ENCODE results near the gene SCMH1. TPM values are rescaled to one million over a fixed set of nuclear protein-coding genes. Genes with fewer than 3 reads are reported as not detected.

The SCMH1 gene
- total and polyA plus RNA-seq, 2 experiments from 2014 or later: 48.1 to 52.3 TPM

DNA sequence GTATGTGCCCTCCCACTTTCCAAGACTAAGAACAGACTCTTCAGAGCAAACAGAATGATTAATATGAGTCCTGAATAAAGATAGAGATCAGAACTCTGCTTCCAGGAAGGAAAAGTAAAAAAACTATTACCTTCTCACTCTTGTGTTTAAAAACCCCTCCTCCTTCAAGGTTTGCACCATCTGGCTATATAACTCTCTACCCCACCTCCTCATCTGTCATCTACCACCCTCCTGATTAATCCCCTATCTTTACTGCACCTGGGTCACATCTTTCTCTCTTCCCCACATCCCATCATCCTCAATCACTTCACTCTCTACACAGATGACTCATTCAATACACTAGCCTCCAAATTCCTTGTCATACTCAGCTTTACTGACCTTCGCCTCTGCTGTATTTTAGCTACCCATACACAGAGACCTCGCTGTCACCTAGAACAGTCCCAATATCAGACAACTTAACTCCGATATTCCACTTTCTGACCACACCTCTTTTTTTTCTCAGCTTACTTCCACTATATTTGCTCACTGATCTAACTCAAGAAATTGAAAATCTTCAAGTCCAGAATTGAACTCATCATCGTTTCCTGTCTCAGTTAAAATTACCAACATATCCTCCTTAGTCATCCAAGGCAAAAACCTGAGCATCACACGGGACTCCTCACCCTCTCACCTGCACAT lies 3.7 kb downstream of the SCMH1 start:
- Histone ChIP-seq H3K27me3 (no peaks in the 10 kb centered on the region), H3K27ac (peak overlapping the region; percentile 21), H3K4me2 (peak overlapping the region; percentile 88), H3K4me1 (ENCODE audit: insufficient read depth) (peaks cover 49% of the 10 kb centered on the region), H4K20me1 (ENCODE audit: insufficient read depth, poor library complexity, severe bottlenecking) (peaks cover 14% of the 10 kb centered on the region), H3K9me3 (ENCODE audit: low read depth) (no peaks in the 10 kb centered on the region), H2AFZ (no peak overlapping the region), H3K36me3 (replicated peaks; ENCODE audit: insufficient read depth, low read depth) (no peaks in the 10 kb centered on the region), H3K4me3 (no peak overlapping the region), H3K79me2 (peaks cover 72% of the 10 kb centered on the region), H3K9me2 (replicated peaks; ENCODE audit: insufficient read depth) (no peaks in the 10 kb centered on the region)
- 61% methylated on average over 5 of the region's 5 CpGs for WGBS (ENCODE audit: low lambda C conversion rate, missing lambda C conversion rate)
- peak; percentile 14 for DNase-seq (ENCODE audit: low spot score)
- TF ChIP-seq CTCF (IDR thresholded peaks at IDR 0.05; ENCODE audit: poor library complexity) (no peak), EZH2 (IDR thresholded peaks at IDR 0.05; ENCODE audit: borderline replicate concordance) (no peak), EZH2phosphoT487 (IDR thresholded peaks at IDR 0.05; ENCODE audit: low read depth, severe bottlenecking, unreplicated experiment) (no peak)

DNA sequence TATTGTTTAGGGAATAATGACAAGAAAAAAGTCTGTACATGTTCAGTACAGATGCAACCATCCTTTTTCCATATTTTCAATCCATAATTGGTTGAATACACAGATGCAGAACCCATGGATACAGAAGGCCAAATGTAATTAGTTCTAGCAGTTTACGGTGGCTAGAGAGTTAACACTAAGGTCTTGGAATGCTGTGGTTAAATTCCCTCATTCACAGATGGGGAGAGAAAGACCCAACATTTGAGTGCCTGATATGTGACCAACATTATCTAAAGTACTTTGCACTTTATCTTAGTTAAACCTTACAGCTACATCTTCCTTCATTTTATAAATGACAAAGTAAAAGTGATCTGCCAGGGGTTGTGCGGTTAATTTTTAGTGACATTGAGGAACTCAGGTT lies 5.3 kb downstream of the SCMH1 start:
- H3K27me3 ChIP-seq: no peaks in the 10 kb centered on the region
- H3K4me1 ChIP-seq (ENCODE audit: insufficient read depth): peaks cover 44% of the 10 kb centered on the region
- peaks cover 19% of the 10 kb centered on the region for H4K20me1 ChIP-seq (ENCODE audit: insufficient read depth, poor library complexity, severe bottlenecking)
- WGBS (ENCODE audit: low lambda C conversion rate, missing lambda C conversion rate): 47% methylated on average over 2 of the region's 2 CpGs
- no peak for TF ChIP-seq EZH2phosphoT487 (IDR thresholded peaks at IDR 0.05; ENCODE audit: low read depth, severe bottlenecking, unreplicated experiment)
- no peak for TF ChIP-seq CTCF (IDR thresholded peaks at IDR 0.05; ENCODE audit: poor library complexity)
- TF ChIP-seq EZH2 (IDR thresholded peaks at IDR 0.05; ENCODE audit: borderline replicate concordance): no peak
- peak overlapping the region; percentile 3 for H3K4me2 ChIP-seq
- H3K79me2 ChIP-seq: peaks cover 78% of the 10 kb centered on the region
- no peak overlapping the region for H3K27ac ChIP-seq
- H2AFZ ChIP-seq: no peak overlapping the region
- H3K9me3 ChIP-seq (ENCODE audit: low read depth): no peaks in the 10 kb centered on the region
- no peak overlapping the region for H3K4me3 ChIP-seq
- H3K9me2 ChIP-seq (replicated peaks; ENCODE audit: insufficient read depth): no peaks in the 10 kb centered on the region
- no peaks in the 10 kb centered on the region for H3K36me3 ChIP-seq (replicated peaks; ENCODE audit: insufficient read depth, low read depth)
- no peak for DNase-seq (ENCODE audit: low spot score)

- peaks cover 19% of the 10 kb centered on the region for H4K20me1 ChIP-seq (ENCODE audit: insufficient read depth, poor library complexity, severe bottlenecking)
- peaks cover 44% of the 10 kb centered on the region for H3K4me1 ChIP-seq (ENCODE audit: insufficient read depth)
- H3K4me2 ChIP-seq: no peak overlapping the region
Measured at GRCh38 chr1:41235893-41236292, 6.2 kb downstream of the SCMH1 start.

More at GRCh38 chr1:41235893-41236292, 6.2 kb downstream of the SCMH1 start:
- TF ChIP-seq EZH2phosphoT487 (IDR thresholded peaks at IDR 0.05; ENCODE audit: low read depth, severe bottlenecking, unreplicated experiment) (no peak), CTCF (IDR thresholded peaks at IDR 0.05; ENCODE audit: poor library complexity) (no peak), EZH2 (IDR thresholded peaks at IDR 0.05; ENCODE audit: borderline replicate concordance) (no peak)
- H3K36me3 ChIP-seq (replicated peaks; ENCODE audit: insufficient read depth, low read depth): no peaks in the 10 kb centered on the region
- H3K4me3 ChIP-seq: no peak overlapping the region
- no peak overlapping the region for H3K27ac ChIP-seq
- no peaks in the 10 kb centered on the region for H3K27me3 ChIP-seq
- H3K79me2 ChIP-seq: peaks cover 87% of the 10 kb centered on the region
- no peak for DNase-seq (ENCODE audit: low spot score)
- no peak overlapping the region for H2AFZ ChIP-seq
- H3K9me2 ChIP-seq (replicated peaks; ENCODE audit: insufficient read depth): no peaks in the 10 kb centered on the region
- H3K9me3 ChIP-seq (ENCODE audit: low read depth): no peaks in the 10 kb centered on the region

Data from hepatocyte (in vitro differentiated cells).